CD4-positive, alpha-beta T cell treated with Interleukin-2 at 100 ng/mL for 4 hours (primary cell): ENCODE measurements around the gene P2RY2.

Experiments
- DNase-seq: peaks from one replicate; pipeline ENCODE4 v3.0.0-alpha.2; 2020; ENCODE audit warnings: low spot score

The P2RY2 gene

DNA sequence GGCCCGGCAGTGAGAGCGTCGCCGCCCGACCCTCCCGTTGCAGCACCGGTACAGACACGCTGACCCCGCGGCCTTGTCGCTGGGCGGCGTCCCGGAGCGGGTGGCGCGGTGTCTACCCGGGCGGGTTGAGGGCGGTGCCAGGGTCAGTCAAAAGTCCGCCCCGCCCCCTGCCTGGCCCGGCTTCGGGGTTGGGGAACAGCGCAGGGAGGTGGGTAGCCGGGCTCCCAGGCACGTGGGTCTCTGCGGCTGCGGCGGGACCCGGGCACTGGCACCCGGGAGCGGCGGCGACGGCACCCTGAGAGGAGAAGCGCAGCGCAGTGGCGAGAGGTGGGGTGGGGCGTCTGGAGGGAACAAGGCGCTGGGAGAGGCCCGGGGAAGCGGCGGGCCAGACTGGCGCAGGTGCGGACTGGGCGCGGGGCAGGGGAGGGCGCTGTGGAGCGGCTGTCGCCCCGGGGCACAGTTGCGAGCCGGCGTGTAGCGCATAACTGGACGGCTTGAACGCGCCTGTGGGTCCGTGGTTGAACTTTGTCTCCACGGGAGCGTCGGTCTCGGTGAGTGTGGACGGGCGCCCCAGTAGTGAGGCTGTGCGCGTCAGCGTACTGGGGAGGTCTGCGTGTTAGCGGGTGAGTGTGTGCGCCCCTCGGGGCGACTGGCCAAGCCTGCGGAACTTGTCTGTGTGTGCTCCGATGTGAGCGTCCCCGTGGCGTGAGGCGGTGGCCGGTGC, at the start of gene P2RY2:
Gene P2RY2 (plus strand): TSS at position 176 of the 724 bp plus-strand sequence. CDS start 15,879 bp downstream, outside the sequence.
- no peak for DNase-seq

DNA sequence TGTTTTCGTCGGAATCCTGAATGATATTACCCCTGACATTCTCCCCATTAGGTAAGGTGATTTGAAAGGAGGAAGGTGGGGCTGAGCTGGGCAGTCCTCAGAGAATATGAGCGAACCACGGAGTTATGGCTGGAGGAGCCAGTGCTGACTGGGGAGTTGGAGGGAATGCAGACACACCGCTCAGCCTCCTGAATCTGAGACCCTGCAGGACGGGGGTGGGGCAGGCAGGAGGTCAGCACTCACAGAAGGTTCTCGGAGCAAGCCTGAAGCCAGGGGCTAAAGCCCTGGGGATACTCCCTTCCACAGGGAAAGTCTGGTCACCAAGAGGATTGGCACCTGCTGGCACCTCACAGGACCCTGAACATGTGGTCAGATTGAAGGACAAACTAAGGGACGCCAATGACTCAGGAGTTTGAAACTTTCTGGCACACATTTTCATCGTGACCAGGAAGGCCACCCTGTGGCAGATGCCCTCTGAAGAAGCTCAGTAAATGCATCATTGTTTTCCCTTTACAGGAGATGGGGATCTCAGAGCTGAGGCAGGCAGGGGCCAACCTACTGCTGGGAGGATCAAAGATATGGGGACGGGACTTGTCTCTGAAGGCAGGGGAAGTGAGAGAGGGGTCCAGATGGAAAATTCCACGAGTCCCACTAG, 49.0 kb upstream of the P2RY2 start:
- DNase-seq: no peak

GRCh38 chr11:73170140-73170539, 47.9 kb upstream of the P2RY2 start:
- no peak for DNase-seq

GRCh38 chr11:73171436-73172161, 46.5 kb upstream of the P2RY2 start:
- DNase-seq: no peak

- no peak for DNase-seq
Observed at GRCh38 chr11:73172992-73173656, 45.0 kb upstream of the P2RY2 start.

DNA sequence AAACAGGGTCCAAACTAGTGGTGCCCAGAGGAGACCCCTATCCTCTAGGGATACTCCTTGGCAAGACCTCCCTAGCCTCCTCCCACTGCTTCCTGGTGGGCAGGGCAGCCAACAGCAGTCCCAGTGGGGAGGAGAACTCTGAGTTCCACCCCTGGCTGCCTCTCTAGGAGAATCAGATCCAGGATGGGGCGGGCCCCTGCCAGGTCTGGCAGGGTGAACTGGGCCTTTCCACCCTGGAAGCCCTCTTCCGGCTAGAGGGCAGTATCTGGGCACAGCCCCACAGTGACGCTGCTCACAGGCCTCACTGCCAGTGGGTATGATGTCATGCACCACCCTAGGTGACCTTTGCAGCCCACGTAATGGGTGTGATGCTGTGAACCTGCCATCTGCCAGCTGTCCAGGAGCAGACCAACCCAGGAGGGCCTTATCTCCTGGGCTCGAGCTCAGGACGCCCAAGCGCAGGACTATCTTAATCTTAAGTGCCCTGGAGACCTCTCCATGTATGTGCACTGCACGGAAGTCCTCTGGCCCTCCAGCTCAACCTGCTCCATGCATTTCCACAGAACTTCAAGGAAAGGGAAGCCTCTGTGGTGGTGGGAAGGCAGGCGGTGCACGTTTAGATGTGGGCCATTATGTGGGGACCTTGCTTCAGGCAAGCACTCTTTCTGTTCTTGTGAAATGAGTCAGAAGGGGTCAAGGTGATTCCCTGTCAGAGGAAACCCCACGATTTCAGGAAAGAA, 44.2 kb upstream of the P2RY2 start:
- no peak for DNase-seq

DNA sequence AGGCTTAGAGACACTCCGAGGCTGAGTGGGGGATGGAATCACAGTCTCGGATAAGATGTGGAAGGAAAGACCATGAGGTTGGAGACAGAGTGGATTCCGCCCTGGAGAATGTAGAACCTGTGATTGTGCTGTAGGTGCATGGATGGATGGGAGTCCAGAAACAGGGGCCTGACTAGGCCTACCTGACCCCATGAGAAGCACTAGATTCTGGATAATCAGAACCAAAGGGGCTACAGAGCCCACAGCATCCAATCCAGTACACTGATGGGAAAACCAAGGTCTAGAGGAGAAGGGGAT, 43.6 kb upstream of the P2RY2 start:
- DNase-seq: no peak

DNA sequence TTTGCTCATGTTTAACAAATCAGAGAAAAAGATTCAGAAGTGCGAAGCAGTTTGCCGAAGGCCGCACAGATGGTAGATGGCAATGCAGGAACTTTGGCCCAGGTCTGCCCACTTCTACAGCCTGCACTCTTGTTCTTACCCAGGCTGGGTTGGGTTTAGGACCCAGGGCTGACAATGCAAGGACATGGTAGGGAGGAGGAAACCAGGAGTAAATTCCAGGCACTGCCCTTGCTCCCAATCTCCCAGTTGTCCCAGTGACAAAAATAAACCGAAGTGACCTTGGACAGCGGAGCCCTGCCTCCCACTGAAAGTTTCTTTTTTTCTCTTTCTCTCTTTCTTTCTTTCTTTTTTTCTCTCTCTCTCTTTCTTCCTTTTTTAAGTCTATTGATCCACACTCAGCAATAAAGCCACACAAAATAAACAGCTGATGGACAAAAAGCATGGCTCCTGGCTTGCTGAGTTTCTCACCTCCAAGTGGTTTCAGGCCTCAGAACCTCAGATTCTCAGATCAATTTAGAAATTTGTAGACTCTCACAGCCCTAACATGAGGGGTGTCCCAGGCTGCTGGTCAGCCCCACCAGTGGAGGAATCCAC, 42.4 kb upstream of the P2RY2 start:
- DNase-seq: no peak

DNA sequence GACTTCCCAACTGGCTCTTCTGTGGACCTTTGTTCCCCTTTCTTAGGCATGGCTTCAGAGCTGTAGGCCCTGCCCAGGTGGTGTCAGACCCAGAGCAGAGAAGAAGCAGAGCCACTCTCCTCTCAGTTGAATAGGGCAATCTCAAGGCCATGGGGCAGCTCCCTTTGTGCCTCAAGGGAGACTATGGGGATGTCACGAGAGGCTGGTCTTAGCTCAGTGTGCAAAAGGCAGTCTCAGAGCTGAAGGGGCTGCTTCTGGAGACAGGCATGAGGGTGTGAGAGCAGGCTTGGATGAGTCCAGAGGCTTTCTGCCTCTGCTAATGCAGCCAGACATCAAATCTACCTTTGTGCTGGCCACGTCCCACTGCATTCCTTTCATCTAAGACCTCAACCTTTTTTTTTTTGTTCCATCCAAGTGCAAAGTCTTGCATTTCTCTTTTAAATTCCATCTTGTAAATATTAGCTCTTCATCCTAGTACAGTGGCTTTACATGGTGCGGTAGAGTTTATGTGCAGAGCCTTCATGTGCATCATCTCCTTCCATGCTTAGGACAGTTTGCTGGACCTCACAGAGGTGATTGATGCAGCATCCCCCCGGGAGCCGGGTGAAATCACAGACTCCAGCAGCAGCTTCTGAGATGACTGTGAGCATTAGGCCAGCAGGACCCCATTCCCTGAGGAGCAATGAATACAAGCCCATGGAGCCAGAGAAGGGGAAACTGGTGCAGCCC, 41.8 kb upstream of the P2RY2 start:
- DNase-seq: no peak

DNA sequence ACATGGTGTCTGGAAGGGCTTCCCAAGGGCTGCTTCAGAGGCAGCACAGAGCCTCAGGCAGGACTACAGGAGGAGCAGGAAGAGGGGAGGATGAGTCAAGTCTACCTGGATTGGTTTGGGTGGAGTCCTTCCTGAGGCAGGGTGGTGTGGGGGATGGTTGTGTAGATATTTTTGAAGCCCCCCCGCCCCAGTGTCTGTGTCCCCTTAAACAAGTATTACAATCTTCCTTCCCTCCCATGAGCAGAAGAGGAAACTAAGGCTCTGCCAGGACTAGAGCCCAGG, 41.3 kb upstream of the P2RY2 start:
- no peak for DNase-seq

DNA sequence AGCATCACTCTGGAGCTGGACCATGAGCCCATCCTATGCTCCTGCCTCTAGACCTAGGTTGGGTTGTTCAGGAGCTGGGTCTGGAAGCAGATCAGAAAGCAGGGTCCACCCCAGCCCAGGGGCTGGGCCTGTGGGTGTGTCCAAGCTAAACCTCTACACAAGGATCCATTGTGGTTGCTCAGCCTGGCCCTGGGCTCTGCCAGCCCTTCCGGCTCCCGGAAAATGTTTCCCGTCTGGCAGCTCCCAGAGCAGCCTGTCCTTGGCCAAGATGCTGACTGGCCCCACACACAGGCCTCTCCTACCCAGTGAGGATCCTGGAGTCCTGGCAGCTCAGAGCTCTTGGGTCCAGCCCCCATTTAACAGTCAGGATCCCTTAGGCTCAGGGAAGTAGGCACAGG, 40.7 kb upstream of the P2RY2 start:
- no peak for DNase-seq

DNA sequence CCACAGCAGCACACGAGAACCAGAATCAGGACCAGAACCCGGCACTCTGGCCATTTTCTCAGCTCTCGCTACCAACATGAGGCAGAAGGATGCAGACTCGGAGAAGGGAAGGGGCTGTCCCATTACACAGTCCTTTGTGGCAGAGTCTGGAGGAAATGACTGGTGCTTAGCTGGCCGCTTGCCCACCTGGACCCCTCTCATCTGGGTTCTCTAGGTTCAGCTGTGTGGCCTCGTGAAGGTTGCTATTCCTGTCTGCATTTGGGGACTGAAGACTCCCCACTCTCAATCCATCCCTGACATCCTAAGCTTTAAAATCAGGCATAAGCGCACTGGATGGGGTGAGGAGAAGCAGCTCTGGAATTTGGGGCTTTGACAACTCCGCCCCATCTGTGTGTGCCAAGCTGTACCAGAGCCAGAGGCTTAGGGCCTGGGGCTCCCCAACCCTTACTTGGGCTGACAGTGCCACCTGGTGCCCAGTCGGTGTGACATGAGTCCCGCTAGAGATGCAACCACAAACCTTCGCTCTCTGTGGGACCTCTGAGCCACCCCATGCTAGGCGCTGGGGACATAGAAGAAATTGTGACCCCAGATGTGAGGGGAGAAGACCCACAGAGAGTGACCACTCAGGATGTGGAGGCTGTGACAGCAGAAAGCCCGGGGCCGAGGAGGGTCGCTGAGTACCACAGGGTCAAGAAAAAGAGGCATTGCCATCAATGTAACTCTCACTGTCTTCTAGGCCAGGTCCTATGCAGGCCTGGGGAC, 40.1 kb upstream of the P2RY2 start:
- DNase-seq: peak; percentile 79

GRCh38 chr11:73178681-73179080, 39.4 kb upstream of the P2RY2 start:
- DNase-seq: no peak

- DNase-seq: no peak
Observed at GRCh38 chr11:73182824-73183321, 35.2 kb upstream of the P2RY2 start.

DNA sequence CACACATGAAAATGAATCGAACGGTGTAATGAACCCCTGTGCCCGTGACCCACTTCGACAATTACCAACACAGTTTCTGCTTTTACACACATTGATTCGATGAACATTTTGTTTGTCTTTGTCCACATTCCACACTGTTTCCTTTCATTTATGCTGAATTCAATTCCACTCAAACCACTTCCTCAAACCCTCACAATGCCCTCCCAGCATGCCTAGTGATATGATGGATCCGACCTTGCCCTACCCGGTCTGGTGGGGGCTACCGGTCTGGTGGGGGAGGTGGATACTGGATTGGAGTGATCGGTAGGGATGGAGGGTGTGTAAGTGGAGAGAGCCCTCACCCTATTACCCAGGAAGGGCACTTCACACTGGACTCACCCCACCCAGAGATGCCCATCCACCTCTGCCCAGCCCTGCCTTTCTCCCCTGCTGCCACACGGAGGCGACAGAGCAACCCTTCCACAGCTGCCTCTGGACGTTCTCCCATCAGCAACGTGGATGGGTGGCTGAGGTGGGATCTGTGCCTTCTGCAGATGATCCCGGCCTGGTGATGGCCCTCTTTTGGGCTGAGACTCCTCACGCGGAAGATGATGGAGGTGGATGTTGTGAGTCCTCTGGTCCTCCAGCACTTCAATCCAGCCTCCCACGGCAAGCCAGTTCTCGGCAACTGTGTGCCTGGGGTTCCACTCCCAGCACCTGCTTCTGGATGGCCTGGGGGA, 33.0 kb upstream of the P2RY2 start:
- peak; percentile 36 for DNase-seq

DNA sequence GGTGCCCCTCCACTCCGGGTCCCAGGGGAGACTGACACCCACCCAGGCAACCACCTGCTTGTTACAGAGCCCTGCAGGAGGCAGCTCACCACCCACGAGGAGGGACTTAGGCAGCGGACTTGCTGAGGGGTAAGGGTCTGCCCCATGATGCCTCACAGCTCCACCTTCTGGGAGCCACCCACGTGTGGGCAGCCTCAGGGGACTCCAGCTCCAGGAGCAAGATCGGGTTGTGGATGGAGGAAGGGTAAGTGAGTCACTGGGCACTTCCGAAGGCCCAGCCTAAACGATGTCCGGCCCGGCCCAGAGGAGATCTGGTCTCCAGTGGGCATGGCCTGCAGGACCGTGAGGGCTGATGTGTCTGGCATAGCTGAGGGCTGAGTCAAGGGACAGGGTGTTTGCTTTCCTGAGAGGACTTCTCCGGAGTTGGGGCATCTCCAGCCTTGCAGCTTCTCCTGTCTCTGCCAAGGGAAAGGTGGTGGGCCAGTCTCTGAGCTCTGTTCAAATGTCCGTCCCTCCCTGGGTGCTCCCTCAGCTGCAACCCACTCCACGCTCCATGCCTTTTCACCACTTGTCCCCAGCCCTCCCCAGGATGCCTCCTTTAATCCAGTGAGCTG, 32.3 kb upstream of the P2RY2 start:
- DNase-seq: no peak

DNA sequence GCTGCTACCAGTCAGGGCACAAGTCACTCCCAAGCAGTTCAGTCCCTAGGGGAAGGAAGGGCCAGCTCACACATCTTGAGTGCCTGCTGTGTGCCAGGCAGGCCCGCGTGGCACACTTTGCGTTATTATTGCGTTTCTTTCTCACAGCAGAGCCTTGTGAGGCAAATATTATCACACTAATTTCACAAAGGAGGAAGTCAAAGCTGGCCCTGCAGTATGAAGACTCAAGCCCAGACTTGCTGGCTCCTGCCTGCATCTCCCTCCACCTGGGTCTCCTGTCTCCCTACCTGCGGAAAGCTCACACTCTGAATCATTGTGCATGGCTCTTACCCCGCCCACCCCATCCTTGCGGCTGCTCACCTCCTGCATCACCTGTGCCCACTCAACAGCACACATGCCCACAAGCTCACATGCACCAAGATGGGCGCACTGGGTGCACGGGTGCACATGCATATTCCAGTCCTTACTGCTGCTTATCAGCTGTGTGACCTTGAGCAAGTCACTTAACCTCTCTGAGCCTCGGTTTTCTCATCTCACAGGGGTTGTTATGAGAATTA, 31.7 kb upstream of the P2RY2 start:
- DNase-seq: no peak

DNA sequence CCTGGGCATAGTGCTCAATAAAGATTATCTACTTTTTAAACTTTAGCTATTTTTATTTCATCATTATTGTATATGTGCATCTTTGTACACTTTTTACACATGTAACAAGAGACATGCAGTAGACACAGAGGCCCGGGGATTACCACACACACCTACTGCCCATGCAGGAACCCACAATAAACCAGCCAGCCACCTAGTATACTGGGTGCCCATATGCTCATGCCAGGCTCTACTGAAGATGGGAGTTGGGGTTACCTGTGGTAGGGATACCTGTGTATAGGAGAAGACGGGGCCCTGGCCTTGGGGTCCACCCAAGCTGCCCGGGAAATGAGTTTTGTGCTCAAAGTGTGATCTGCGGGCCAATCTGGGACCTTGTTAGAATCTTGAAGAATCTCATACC, 31.2 kb upstream of the P2RY2 start:
- DNase-seq: no peak

GRCh38 chr11:73187854-73188253, 30.2 kb upstream of the P2RY2 start:
- DNase-seq: no peak
